Activated CD4-positive, alpha-beta T cell treated with anti-CD3 and anti-CD28 coated beads, Interleukin-2, amount 10 ng/mL, durations not matched to agents 7 days and 5 days (primary cell): Measurements from ENCODE around the gene PARD6G. TPM values are rescaled to one million over a fixed set of nuclear protein-coding genes. Genes with fewer than 3 reads are reported as not detected.

Experiments
- CTCF ChIA-PET: fragments of 350-600 bp; sonication (Branson Sonifier 250); formaldehyde crosslinking; loops from one replicate; lab custom pipeline; 2021; ENCODE audit warnings: antibody characterized with exemption; lab: Charles Lee
- POLR2A ChIA-PET: fragments of 350-600 bp; sonication (Branson Sonifier 250); formaldehyde crosslinking; loops from one replicate; lab custom pipeline; 2021; ENCODE audit warnings: antibody characterized with exemption; lab: Charles Lee
- DNase-seq: peaks from one replicate; pipeline ENCODE4 v3.0.0-alpha.2; 2020
- H3K27ac Mint-ChIP-seq: one replicate; pipeline ENCODE4 v1.8.0; 2021; ENCODE audit warnings: mild to moderate bottlenecking, moderate library complexity, mixed read lengths
- H3K27me3 Mint-ChIP-seq: one replicate; pipeline ENCODE4 v1.8.0; 2021; ENCODE audit warnings: mixed read lengths
- H3K36me3 Mint-ChIP-seq: one replicate; pipeline ENCODE4 v1.8.0; 2021; ENCODE audit warnings: low read depth, mixed read lengths
- H3K4me1 Mint-ChIP-seq: one replicate; pipeline ENCODE4 v1.8.0; 2021; ENCODE audit warnings: mixed read lengths
- H3K4me3 Mint-ChIP-seq: one replicate; pipeline ENCODE4 v1.8.0; 2021; ENCODE audit warnings: mild to moderate bottlenecking, moderate library complexity, mixed read lengths
- H3K9me3 Mint-ChIP-seq: one replicate; pipeline ENCODE4 v1.8.0; 2021; ENCODE audit warnings: mixed read lengths
- total RNA-seq, 2 experiments: library from RNA; stranded (reverse); gene quantifications; one replicate each; pipeline ENCODE4 v1.2.3, GENCODE V29; 2021

The PARD6G gene
- total RNA-seq, 2 experiments from 2014 or later, result 0.15 to 0.22 TPM

DNA sequence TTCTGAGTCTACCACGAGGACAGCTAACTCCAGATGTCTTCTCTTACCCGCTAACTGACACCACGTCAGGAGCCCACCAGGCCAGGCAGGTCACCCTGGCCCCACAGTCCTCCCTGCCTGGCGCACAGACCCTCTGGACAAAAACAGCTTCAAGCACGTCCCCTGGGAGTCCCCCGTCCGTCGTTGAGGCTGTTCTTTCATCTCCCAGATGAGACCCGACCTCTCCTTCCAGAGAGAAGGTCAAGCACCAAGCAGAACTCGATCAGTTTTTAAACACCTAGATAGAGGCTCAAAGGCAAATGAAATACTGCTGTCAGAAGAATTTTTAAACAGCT is 57.8 kb downstream of the PARD6G start:
- H3K27me3 Mint-ChIP-seq, result peaks cover 9% of the 10 kb centered on the region
- H3K4me1 Mint-ChIP-seq, result no peaks in the 10 kb centered on the region
- CTCF ChIA-PET, result interaction anchor here (0.7 to 1.2 kb wide), 2 partner anchors 14 to 16 kb away, joined by 3 to 5 read pairs; no protein-coding TSS in a partner anchor
- H3K9me3 Mint-ChIP-seq, result no peaks in the 10 kb centered on the region
- POLR2A ChIA-PET, result no interaction called here
- H3K27ac Mint-ChIP-seq, result no peak overlapping the region
- H3K4me3 Mint-ChIP-seq, result no peak overlapping the region
- no peak for DNase-seq
- H3K36me3 Mint-ChIP-seq, result no peaks in the 10 kb centered on the region

DNA sequence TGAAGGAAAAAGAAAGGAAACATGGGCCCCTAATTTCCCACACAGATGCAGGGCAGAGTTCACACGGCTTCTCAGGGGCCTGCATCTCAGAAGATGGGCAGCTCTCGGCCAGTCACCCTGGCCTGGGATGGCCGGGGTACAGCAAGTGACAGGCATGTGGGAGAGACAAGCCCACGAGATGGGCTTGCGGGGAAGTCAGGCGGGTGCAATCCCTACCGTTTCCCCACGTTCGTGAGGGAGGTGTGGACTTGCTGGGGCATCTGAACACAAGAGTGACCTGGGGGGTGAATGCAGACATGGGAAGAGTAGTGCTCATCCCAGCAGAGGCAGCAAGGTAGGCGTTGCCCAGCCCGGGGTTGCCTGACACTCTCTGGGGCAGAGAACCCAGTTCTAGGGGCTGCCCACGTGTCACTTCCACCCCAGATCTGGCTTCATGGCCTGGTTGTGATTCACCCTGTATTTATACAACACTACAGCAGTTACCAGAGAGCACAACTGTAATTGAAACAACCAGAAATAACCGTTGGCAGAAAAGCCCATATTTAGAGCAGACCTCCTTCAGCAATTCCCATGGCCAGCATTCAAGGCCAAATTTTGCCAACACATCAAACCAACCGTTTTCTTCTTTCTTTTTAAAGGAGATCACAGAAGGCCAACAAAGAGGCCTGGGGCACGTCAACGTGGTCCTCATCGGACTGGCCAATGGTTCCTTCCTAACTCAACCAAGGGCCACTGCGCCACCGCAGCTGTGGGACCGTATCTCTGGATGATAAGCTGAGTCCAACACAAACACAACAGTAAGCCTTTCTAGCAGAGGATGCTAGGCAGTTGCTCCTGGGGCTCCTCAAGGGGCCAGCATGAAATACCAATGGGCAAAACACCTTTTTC is 58.4 kb downstream of the PARD6G start:
- ChIA-PET CTCF (interaction anchor here (0.7 kb wide), 1 partner anchor 17 kb away, joined by 3 read pairs; no protein-coding TSS in a partner anchor), POLR2A (no interaction called here)
- no peak overlapping the region for H3K4me3 Mint-ChIP-seq
- H3K9me3 Mint-ChIP-seq, result no peaks in the 10 kb centered on the region
- H3K27ac Mint-ChIP-seq, result no peak overlapping the region
- no peak for DNase-seq
- no peaks in the 10 kb centered on the region for H3K4me1 Mint-ChIP-seq
- H3K27me3 Mint-ChIP-seq, result peaks cover 9% of the 10 kb centered on the region
- H3K36me3 Mint-ChIP-seq, result no peaks in the 10 kb centered on the region

DNA sequence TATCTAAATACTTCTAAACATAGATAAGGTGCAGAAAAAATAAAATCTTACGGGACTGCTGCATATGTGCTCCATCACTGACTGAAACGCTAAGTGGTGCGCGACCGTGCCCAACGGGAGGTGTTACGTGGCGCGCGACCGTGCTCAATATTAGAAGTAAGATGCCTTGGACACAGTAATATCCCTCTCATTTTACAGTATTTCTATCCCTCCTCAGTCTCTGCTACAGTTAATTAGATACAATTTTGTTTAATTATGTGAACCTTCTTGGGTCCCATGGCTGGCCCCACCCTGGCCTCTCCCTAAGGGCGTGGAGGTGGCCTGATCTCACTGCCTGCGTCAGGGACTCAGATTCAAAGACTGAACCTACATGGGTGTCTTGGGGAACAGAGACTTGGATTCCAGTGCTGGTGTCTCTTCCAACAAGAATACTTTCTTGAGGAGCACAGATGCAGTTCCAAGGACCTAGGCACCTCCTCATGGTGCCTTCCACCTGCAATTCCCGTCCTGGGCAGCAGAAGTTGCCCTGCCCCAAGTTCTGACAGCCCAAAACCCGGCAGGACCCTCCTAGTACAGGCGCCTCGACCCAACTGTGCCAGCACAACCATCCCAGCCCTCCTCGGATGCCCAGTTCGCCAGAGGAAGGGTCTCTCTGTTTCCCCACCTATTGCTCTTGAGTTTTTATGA is 59.2 kb downstream of the PARD6G start:
- no peaks in the 10 kb centered on the region for H3K4me1 Mint-ChIP-seq
- no peaks in the 10 kb centered on the region for H3K36me3 Mint-ChIP-seq
- no peak overlapping the region for H3K4me3 Mint-ChIP-seq
- peaks cover 12% of the 10 kb centered on the region for H3K27me3 Mint-ChIP-seq
- POLR2A ChIA-PET, result no interaction called here
- no peak for DNase-seq
- CTCF ChIA-PET, result no interaction called here
- H3K9me3 Mint-ChIP-seq, result no peaks in the 10 kb centered on the region
- no peak overlapping the region for H3K27ac Mint-ChIP-seq

DNA sequence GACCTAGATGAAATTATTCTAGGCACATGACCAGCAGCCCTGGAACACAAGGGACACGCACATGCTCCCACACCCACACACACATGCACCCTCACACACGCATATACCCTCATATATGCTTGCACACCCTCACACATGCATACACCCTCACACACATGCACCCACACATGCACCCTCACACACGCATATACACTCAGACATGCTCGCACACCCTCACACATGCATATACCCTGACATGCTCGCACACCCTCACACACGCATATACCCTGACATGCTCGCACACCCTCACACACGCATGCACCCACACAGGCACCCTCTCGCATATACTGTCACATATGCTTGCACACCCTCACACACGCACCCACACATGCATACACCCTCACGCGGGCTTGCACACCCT is 61.8 kb downstream of the PARD6G start:
- CTCF ChIA-PET, result no interaction called here

DNA sequence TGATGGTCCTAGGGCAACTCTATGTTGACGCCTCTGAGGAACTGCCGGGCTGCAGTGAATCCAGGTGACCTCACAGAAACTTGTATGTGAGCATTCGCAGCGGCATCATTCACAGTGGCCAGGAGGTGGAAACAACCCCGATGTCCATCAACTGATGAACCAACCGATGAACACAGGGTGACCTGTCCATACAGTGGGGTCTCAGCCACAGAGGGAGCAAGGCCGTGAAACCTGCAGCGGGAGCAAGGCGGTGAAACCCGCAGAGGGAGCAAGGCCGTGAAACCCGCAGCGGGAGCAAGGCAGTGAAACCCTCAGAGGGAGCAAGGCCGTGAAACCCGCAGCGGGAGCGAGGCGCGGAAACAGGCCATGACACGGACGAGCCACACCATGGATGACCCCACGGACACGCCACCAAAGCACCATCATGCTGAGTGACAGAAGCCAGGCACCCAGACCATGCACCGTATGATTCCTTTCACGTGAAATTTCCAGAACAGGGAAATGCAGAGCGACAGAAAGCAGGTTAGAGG is 63.0 kb downstream of the PARD6G start:
- POLR2A ChIA-PET, result no interaction called here
- CTCF ChIA-PET, result no interaction called here
- no peaks in the 10 kb centered on the region for H3K9me3 Mint-ChIP-seq
- H3K36me3 Mint-ChIP-seq, result no peaks in the 10 kb centered on the region
- H3K4me1 Mint-ChIP-seq, result no peaks in the 10 kb centered on the region
- no peak overlapping the region for H3K27ac Mint-ChIP-seq
- no peak overlapping the region for H3K4me3 Mint-ChIP-seq
- peaks cover 3% of the 10 kb centered on the region for H3K27me3 Mint-ChIP-seq
- DNase-seq, result no peak

More for the DNA sequence above, 61.8 kb downstream of the PARD6G start:
- POLR2A ChIA-PET, result no interaction called here
- Mint-ChIP-seq H3K27me3 (peaks cover 3% of the 10 kb centered on the region), H3K4me3 (no peak overlapping the region), H3K4me1 (no peaks in the 10 kb centered on the region), H3K9me3 (no peaks in the 10 kb centered on the region), H3K36me3 (no peaks in the 10 kb centered on the region), H3K27ac (no peak overlapping the region)
- DNase-seq, result no peak

DNA sequence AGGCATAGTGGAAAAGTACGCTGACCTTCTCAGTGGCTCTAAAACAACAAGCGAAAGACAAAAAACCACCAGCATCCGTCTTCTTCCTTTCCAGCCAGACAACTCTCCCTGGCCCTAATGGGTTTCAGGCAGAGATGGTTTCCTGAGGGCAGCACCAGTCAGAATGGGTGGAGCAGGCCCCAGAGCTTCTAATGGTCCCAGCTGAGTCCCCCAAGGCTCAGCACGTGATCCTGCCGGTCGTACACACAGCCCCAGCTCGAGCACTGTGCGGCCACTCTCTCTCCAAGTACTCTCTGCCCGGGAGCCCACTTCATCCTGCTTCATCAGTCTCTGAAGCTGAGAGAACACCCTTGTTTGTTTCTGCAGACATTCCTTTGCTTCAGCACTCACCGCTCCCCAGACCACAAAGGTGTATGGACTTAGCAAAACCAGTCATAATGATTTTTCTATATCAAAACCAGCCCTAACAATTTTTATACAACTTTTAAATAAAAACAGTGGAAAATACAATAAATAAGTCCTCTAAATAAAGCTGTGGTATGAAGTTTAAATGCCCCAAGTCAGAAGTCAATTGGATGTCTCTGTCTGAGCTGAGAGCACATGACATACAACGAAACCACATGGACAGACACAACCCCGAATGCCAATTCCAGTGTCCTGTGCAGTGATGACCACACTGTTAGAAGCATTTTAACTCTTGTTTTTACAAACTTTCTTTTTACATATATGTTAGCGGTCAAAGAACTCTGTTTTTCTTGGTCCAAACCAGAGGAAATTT is 63.9 kb downstream of the PARD6G start:
- ChIA-PET CTCF (interaction anchor here (0.6 kb wide), 1 partner anchor 1186 kb away, joined by 4 read pairs; no protein-coding TSS in a partner anchor), POLR2A (no interaction called here)
- Mint-ChIP-seq H3K27me3 (peaks cover 3% of the 10 kb centered on the region), H3K4me3 (no peak overlapping the region), H3K27ac (no peak overlapping the region), H3K36me3 (no peaks in the 10 kb centered on the region), H3K9me3 (no peaks in the 10 kb centered on the region), H3K4me1 (no peaks in the 10 kb centered on the region)
- no peak for DNase-seq

DNA sequence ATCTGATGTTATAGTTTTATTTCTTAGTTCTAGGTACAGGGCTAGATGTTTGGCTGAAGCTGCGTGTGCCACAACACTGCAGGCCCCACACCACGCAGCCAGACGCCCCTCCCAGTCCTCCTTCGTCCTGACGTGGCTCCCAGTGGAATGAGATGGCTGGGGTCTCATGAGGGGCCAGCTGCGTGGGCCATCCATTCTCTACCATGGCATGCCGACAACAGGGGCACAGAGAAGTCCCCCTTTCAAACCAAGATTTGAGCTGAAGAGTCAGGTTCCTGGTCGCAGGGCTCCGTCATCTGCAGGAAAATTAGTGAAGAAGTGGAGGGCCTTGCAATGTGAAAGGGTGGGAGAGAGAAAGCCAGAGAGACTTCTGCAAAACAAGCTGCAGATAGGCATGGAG is 64.5 kb downstream of the PARD6G start:
- POLR2A ChIA-PET, result no interaction called here
- no peaks in the 10 kb centered on the region for H3K9me3 Mint-ChIP-seq

DNA sequence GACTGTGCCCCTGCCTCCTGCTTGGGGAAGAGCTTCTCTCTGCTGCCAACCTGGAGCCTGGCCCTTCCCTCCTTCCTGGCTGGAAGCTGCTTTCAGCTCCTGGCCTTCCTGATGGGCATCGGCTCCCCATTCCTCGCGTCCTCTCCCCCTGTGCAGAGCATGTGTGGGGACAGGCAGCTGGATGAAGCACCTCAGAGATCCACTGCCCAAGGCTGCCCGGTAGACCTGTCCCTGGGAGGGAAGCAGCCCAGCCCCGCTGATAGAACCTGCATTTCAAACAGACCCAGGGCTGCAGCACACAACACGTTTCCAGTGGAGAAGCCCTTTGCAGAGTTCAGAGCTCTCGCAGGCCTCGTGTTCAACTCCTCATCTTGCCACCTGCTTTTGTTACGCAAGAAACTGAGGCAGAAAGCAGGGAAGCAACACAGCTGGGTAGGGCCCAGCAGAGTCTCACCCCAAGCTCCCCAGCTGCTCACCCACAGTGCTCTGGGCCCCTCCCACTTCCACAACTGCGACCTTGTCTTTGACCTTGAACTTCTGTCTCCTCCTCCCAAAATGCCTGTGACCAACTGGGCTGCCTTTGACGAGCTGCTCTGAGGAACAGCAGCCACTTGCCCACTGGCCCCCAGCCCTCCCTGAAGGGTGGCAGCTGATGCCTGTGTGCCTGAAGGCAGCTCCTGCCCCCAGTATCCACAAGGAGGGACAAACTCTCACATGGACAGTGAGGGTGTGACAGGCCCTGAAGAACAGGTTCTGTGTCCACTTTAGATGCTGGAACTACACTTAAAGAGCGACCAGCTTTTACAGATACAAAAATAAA is 65.5 kb downstream of the PARD6G start:
- Mint-ChIP-seq H3K36me3 (no peaks in the 10 kb centered on the region), H3K27ac (no peak overlapping the region), H3K4me1 (no peaks in the 10 kb centered on the region), H3K4me3 (no peak overlapping the region), H3K9me3 (no peaks in the 10 kb centered on the region), H3K27me3 (peaks cover 5% of the 10 kb centered on the region)
- CTCF ChIA-PET, result interaction anchor here (1.3 to 1.6 kb wide), 2 partner anchors 11 to 12 kb away, joined by 4 read pairs; no protein-coding TSS in a partner anchor
- POLR2A ChIA-PET, result no interaction called here
- no peak for DNase-seq

More for the DNA sequence above, 64.5 kb downstream of the PARD6G start:
- DNase-seq, result no peak
- Mint-ChIP-seq H3K4me3 (no peak overlapping the region), H3K27ac (no peak overlapping the region), H3K36me3 (no peaks in the 10 kb centered on the region), H3K4me1 (no peaks in the 10 kb centered on the region), H3K27me3 (peaks cover 3% of the 10 kb centered on the region)
- CTCF ChIA-PET, result interaction anchor here (1.3 kb wide), 1 partner anchor 12 kb away, joined by 4 read pairs; no protein-coding TSS in a partner anchor

DNA sequence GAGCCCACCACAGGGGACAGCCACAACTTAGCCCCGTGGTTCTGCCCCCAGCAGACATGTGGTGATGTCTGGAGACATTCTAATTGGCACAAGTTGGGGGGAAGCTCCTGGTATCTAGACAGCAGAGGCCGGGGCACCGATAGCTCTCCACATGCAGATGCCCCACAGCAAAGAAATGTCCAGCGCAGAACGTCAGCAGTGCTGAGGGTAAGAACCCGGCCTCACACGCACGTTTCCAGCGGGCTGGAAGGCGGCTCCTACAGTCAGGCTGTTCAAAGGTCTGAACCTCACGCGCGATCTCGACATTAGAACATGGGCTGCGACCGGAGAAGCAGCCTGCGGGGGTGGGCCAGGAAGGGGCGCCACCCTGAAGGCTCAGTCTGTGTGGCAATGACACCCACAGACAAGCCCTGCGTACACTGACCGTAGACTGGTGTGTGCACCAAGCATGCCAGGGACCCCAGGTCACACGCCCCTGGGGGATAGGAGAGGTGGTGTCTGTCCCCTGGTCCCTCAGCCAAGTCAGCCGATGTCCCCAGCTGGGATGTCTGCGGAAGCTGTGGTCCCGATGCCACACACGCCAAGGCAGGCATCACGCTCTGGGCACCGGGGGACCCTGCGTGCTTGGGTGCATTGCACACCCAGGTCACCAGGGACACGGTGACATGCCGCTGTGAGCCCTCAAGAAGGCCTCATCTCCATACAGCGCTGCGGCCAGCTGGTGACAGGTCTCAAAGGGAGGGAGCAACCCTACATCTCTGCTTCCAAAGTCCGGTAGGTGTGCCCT is 66.3 kb downstream of the PARD6G start:
- Mint-ChIP-seq H3K36me3 (no peaks in the 10 kb centered on the region), H3K27ac (no peak overlapping the region), H3K27me3 (peaks cover 14% of the 10 kb centered on the region), H3K9me3 (no peaks in the 10 kb centered on the region), H3K4me3 (no peak overlapping the region), H3K4me1 (peaks cover 1% of the 10 kb centered on the region)
- no peak for DNase-seq
- CTCF ChIA-PET, result interaction anchor here (1.6 kb wide), 1 partner anchor 13 kb away, joined by 4 read pairs; no protein-coding TSS in a partner anchor
- POLR2A ChIA-PET, result no interaction called here

DNA sequence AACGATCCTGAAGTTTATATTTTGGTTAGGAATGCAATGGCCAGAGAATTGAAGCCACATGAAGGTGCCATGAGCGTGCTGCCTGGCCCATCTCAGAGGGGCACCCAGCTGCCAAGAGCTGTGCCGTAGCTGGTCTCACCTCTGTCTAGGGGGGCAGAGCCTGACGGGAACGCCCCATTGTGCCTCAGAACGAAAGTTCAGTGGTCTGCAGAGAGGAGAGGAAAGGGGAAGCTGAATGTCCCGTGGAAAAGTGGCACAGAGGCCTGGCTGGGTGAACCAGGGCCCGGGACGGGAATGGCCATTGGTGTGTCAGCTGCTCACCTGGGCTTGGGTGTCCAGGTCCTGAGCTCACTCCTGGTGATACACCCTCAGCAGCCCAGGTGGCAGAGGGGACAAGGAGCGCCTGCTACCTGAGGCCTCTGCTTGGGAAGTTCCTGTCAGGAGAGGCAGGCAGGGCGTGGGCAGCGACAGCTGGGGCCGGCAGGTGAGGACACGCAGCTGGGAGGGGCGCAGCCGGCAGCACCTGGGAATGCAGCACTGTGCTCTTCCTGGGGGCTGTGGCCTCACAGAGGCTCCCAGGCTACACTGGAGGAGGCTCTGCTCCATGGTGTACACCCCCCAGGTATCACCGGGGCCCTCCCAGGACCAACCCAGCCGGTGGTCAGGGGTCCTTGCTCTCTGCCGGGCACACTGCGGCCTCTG is 67.3 kb downstream of the PARD6G start:
- peaks cover 22% of the 10 kb centered on the region for H3K27me3 Mint-ChIP-seq
- ChIA-PET POLR2A (no interaction called here), CTCF (no interaction called here)
- H3K4me3 Mint-ChIP-seq, result no peak overlapping the region
- H3K27ac Mint-ChIP-seq, result no peak overlapping the region
- no peaks in the 10 kb centered on the region for H3K36me3 Mint-ChIP-seq
- no peaks in the 10 kb centered on the region for H3K9me3 Mint-ChIP-seq
- DNase-seq, result no peak
- H3K4me1 Mint-ChIP-seq, result peaks cover 11% of the 10 kb centered on the region
